Measurements from ENCODE around the gene RHBDF1. TPM values are rescaled to one million over a fixed set of nuclear protein-coding genes. Genes with fewer than 3 reads are reported as not detected.

RHBDF1 gene
- total and polyA plus RNA-seq, 2 of the 13 experiments (the other 11 are each of a cell fraction or from before 2014, with no cell fraction given), result 5.4 to 26.9 TPM

GRCh38 chr16:53346-54236 lies 18.8 kb downstream of the RHBDF1 start, which contains the start of the genes POLR3K and SNRNP25 (continued):
- TF ChIP-seq TERF1 (CRISPR knock-in tag; IDR thresholded peaks at IDR 0.05), result 0 out of 2 replicates have a peak, but pooled peaks have one; percentile 53
- no peak for TF ChIP-seq ZNF496 (CRISPR knock-in tag; IDR thresholded peaks at IDR 0.05; ENCODE audit: insufficient replicate concordance)
- TF ChIP-seq ZNF678 (CRISPR knock-in tag; IDR thresholded peaks at IDR 0.05), result 0 out of 2 replicates have a peak, but pooled peaks have one; percentile 70
- TF ChIP-seq ZBTB44 (CRISPR knock-in tag; IDR thresholded peaks at IDR 0.05), result no peak
- no peak for TF ChIP-seq ZNF382 (CRISPR knock-in tag; IDR thresholded peaks at IDR 0.05; ENCODE audit: borderline replicate concordance)
- peak; percentile 13; the same call in 1 of the 2 replicates for TF ChIP-seq ZNF205 (CRISPR knock-in tag; IDR thresholded peaks at IDR 0.05)
- TF ChIP-seq MTF1 (CRISPR knock-in tag; IDR thresholded peaks at IDR 0.05), result no peak; the same call in 1 of the 2 replicates
- TF ChIP-seq RNF2 (conservative IDR thresholded peaks at IDR 0.05; ENCODE audit: low read depth), result peak; percentile 80; the same call in 1 of the 2 replicates
- peak; percentile 13 for TF ChIP-seq HOXA5 (CRISPR knock-in tag; IDR thresholded peaks at IDR 0.05)
- peak; percentile 85 for TF ChIP-seq ZFX (CRISPR knock-in tag; IDR thresholded peaks at IDR 0.05; ENCODE audit: low read depth)
- TF ChIP-seq RFXAP (CRISPR knock-in tag; IDR thresholded peaks at IDR 0.05; ENCODE audit: borderline replicate concordance), result peak; percentile 73; the same call in 1 of the 2 replicates
- no peak for TF ChIP-seq CEBPB (IDR thresholded peaks at IDR 0.05; ENCODE audit: borderline replicate concordance, low read depth, low read length)
- TF ChIP-seq SSRP1 (CRISPR knock-in tag; IDR thresholded peaks at IDR 0.05), result no peak
- TF ChIP-seq ZNF746 (CRISPR knock-in tag; IDR thresholded peaks at IDR 0.05), result no peak
- TF ChIP-seq HOXA9 (CRISPR knock-in tag; IDR thresholded peaks at IDR 0.05; ENCODE audit: borderline replicate concordance), result peak; percentile 75; the same call in 1 of the 2 replicates
- peak; percentile 69 for TF ChIP-seq PBX2 (CRISPR knock-in tag; IDR thresholded peaks at IDR 0.05)
- TF ChIP-seq ZNF121 (CRISPR knock-in tag; IDR thresholded peaks at IDR 0.05), result no peak
- TF ChIP-seq TEAD3 (CRISPR knock-in tag; optimal IDR thresholded peaks at IDR 0.05; ENCODE audit: borderline replicate concordance), result peak; percentile 14
- TF ChIP-seq POLR2A (IDR thresholded peaks at IDR 0.05; ENCODE audit: insufficient read depth in 1 of 2, low read depth in 2 of 2, low read length in 2 of 2), result peak; percentile 74 to 87
- TF ChIP-seq ZNF619 (CRISPR knock-in tag; IDR thresholded peaks at IDR 0.05), result 0 out of 2 replicates have a peak, but pooled peaks have one; percentile 36
- TF ChIP-seq TRIM24 (CRISPR knock-in tag; IDR thresholded peaks at IDR 0.05), result no peak
- peak; percentile 29; the same call in 1 of the 2 replicates for TF ChIP-seq SIN3A (IDR thresholded peaks at IDR 0.05; ENCODE audit: borderline replicate concordance, low read depth, low read length)
- no peak for TF ChIP-seq MAFK (conservative IDR thresholded peaks at IDR 0.05 in 1 of 2, IDR thresholded peaks at IDR 0.05 in 1 of 2; ENCODE audit: low read length in 2 of 2)
- peak; percentile 1; the same call in 1 of the 2 replicates for TF ChIP-seq AHR (CRISPR knock-in tag; IDR thresholded peaks at IDR 0.05)
- peak; percentile 27; the same call in 1 of the 2 replicates for TF ChIP-seq ZNF329 (CRISPR knock-in tag; IDR thresholded peaks at IDR 0.05; ENCODE audit: low read depth)
- TF ChIP-seq ZBTB7A (CRISPR knock-in tag; IDR thresholded peaks at IDR 0.05), result peak; percentile 21; the same call in 1 of the 2 replicates
- TF ChIP-seq SMYD3 (CRISPR knock-in tag; IDR thresholded peaks at IDR 0.05), result 0 out of 2 replicates have a peak, but pooled peaks have one; percentile 61
- TF ChIP-seq ZNF296 (CRISPR knock-in tag; conservative IDR thresholded peaks at IDR 0.05), result no peak

Data from HepG2 (cell line).